ENCODE data around the gene ALAS1.
"Not testable (repeated sequence)": the region's sequence is repeated elsewhere in the genome, so short reads cannot be mapped to it uniquely, and the experiment has no call there.

Gene ALAS1

GRCh38 chr3:52176180-52176752, 21.7 kb upstream of the ALAS1 start:
- Histone ChIP-seq H3K9me3 (ENCODE audit: control insufficient read depth in 1 of 2, low read length in 2 of 2) (no peaks in the 10 kb centered on the region), H3K9ac (ENCODE audit: low read depth in 1 of 2, low read length in 2 of 2) (no peak overlapping the region), H3K27me3 (ENCODE audit: control insufficient read depth in 1 of 2, insufficient read depth in 2 of 2, low read length in 2 of 2) (no peaks in the 10 kb centered on the region), H3K27ac (ENCODE audit: low read depth, low read length) (no peak overlapping the region), H3K4me3 (ENCODE audit: low read depth in 1 of 2, low read length in 2 of 2) (no peak overlapping the region), H3K36me3 (ENCODE audit: control insufficient read depth in 1 of 2, insufficient read depth in 2 of 2, low read length in 2 of 2) (no peaks in the 10 kb centered on the region), H3K4me1 (ENCODE audit: control insufficient read depth in 1 of 2, insufficient read depth in 2 of 2, low read length in 2 of 2) (peaks cover 7 to 10% of the 10 kb centered on the region in 2 donors)

DNA sequence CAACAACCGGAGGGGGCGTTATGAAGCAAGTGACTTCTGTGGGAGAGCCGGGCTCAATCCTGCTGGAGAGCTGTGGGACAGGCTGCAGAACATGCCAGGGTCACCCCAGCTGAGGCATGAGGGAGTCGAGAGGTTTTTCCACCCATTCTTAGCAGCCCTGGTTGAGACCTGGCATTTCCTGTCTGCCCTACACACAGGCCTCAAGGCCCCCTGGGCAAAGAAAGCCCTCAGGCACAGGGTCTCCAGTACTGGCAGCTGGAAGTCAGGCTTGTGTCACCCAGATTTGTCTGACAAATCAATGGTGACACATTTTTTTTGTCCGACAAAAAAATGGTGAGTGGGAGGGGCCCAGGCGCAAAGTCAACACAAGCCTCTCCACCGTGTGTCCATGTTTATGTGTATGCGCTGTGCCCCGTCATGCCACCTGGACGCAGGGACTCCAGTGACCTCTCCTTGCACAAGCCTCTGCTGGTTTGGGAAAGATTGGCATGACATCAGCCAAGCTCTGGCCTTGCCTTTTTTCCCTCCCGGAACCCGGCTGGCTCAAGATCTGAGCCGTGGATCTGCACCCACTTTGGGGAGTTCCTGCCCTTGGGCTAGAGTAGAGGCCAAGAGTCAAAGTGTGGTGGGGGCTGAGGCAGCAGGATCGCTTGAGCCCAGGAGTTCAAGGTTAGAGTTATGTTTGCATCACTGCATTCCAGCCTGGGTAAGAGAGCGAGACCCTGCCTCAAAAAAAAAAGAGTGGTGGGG, 20.8 kb upstream of the ALAS1 start:
- no peak overlapping the region for H3K27ac ChIP-seq (ENCODE audit: low read depth, low read length)
- H3K4me1 ChIP-seq (ENCODE audit: control insufficient read depth in 1 of 2, insufficient read depth in 2 of 2, low read length in 2 of 2): peaks cover 6 to 7% of the 10 kb centered on the region in 2 donors
- H3K9ac ChIP-seq (ENCODE audit: low read depth in 1 of 2, low read length in 2 of 2): no peak overlapping the region
- H3K27me3 ChIP-seq (ENCODE audit: control insufficient read depth in 1 of 2, insufficient read depth in 2 of 2, low read length in 2 of 2): no peaks in the 10 kb centered on the region
- H3K36me3 ChIP-seq (ENCODE audit: control insufficient read depth in 1 of 2, insufficient read depth in 2 of 2, low read length in 2 of 2): no peaks in the 10 kb centered on the region
- no peaks in the 10 kb centered on the region for H3K9me3 ChIP-seq (ENCODE audit: control insufficient read depth in 1 of 2, low read length in 2 of 2)
- no peak overlapping the region for H3K4me3 ChIP-seq (ENCODE audit: low read depth in 1 of 2, low read length in 2 of 2)

GRCh38 chr3:52177701-52178042, 20.3 kb upstream of the ALAS1 start:
- no peaks in the 10 kb centered on the region for H3K27me3 ChIP-seq (ENCODE audit: control insufficient read depth in 1 of 2, insufficient read depth in 2 of 2, low read length in 2 of 2)
- no peak overlapping the region for H3K27ac ChIP-seq (ENCODE audit: low read depth, low read length)
- H3K9me3 ChIP-seq (ENCODE audit: control insufficient read depth in 1 of 2, low read length in 2 of 2): no peaks in the 10 kb centered on the region
- H3K36me3 ChIP-seq (ENCODE audit: control insufficient read depth in 1 of 2, insufficient read depth in 2 of 2, low read length in 2 of 2): no peaks in the 10 kb centered on the region
- H3K4me1 ChIP-seq (ENCODE audit: control insufficient read depth in 1 of 2, insufficient read depth in 2 of 2, low read length in 2 of 2): peaks cover 5 to 6% of the 10 kb centered on the region in 2 donors
- H3K4me3 ChIP-seq (ENCODE audit: low read depth in 1 of 2, low read length in 2 of 2): no peak overlapping the region
- H3K9ac ChIP-seq (ENCODE audit: low read depth in 1 of 2, low read length in 2 of 2): no peak overlapping the region

DNA sequence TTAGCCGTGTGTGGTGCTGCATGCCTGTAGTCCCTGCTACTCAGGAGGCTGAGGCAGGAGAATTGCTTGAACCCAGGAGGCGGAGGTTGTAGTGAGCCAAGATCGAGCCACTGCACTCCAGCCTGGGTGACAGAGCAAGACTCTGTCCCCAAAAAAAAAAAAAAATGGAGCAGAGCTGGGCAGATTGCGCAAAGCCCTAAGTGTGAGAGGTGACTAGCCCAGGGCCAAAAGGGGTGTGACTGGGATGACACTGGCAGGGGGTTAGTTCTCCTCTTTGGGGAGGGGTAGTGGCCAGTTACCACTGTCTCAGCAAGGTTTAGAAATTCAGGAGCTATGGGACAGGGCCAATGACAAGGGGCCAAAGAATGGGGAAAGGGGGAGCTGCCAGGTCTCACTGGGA, 19.8 kb upstream of the ALAS1 start:
- H3K27ac ChIP-seq (ENCODE audit: low read depth, low read length): not testable (repeated sequence)

DNA sequence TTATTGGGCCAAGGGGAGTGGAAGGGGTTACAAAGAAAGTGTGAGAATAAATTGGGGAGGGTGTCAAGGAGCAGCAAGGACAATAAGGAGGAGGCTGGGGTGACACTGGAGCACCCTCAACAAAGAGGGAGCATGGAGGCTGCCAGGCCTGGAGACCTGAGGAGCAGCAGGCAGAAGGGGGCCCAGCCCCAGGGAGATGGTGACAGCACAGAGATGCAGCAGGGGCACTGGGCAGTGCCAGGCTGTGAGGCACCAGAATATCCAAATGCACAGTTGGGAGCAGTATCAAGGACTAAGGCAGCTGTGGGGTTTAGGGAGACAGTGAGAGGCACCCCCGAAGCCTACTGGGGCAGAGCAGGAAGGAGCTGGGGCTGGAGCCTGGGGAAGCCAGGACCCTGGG, 19.4 kb upstream of the ALAS1 start:
- no peaks in the 10 kb centered on the region for H3K27me3 ChIP-seq (ENCODE audit: control insufficient read depth in 1 of 2, insufficient read depth in 2 of 2, low read length in 2 of 2)
- no peak overlapping the region for H3K4me3 ChIP-seq (ENCODE audit: low read depth in 1 of 2, low read length in 2 of 2)
- no peak overlapping the region for H3K27ac ChIP-seq (ENCODE audit: low read depth, low read length)
- H3K4me1 ChIP-seq (ENCODE audit: control insufficient read depth in 1 of 2, insufficient read depth in 2 of 2, low read length in 2 of 2): peaks cover 5 to 6% of the 10 kb centered on the region in 2 donors
- no peaks in the 10 kb centered on the region for H3K36me3 ChIP-seq (ENCODE audit: control insufficient read depth in 1 of 2, insufficient read depth in 2 of 2, low read length in 2 of 2)
- H3K9me3 ChIP-seq (ENCODE audit: control insufficient read depth in 1 of 2, low read length in 2 of 2): no peaks in the 10 kb centered on the region
- H3K9ac ChIP-seq (ENCODE audit: low read depth in 1 of 2, low read length in 2 of 2): no peak overlapping the region

More for the DNA sequence above, 19.8 kb upstream of the ALAS1 start:
- not testable (repeated sequence) for H3K4me3 ChIP-seq (ENCODE audit: low read depth in 1 of 2, low read length in 2 of 2); H3K9me3 ChIP-seq (ENCODE audit: control insufficient read depth in 1 of 2, low read length in 2 of 2); H3K4me1 ChIP-seq (ENCODE audit: control insufficient read depth in 1 of 2, insufficient read depth in 2 of 2, low read length in 2 of 2); H3K36me3 ChIP-seq (ENCODE audit: control insufficient read depth in 1 of 2, insufficient read depth in 2 of 2, low read length in 2 of 2); H3K9ac ChIP-seq (ENCODE audit: low read depth in 1 of 2, low read length in 2 of 2); H3K27me3 ChIP-seq (ENCODE audit: control insufficient read depth in 1 of 2, insufficient read depth in 2 of 2, low read length in 2 of 2)

GRCh38 chr3:52181543-52181942, 16.4 kb upstream of the ALAS1 start:
- Histone ChIP-seq H3K27ac (ENCODE audit: low read depth, low read length) (no peak overlapping the region), H3K36me3 (ENCODE audit: control insufficient read depth in 1 of 2, insufficient read depth in 2 of 2, low read length in 2 of 2) (no peaks in the 10 kb centered on the region), H3K27me3 (ENCODE audit: control insufficient read depth in 1 of 2, insufficient read depth in 2 of 2, low read length in 2 of 2) (no peaks in the 10 kb centered on the region), H3K4me3 (ENCODE audit: low read depth in 1 of 2, low read length in 2 of 2) (no peak overlapping the region), H3K9ac (ENCODE audit: low read depth in 1 of 2, low read length in 2 of 2) (no peak overlapping the region), H3K4me1 (ENCODE audit: control insufficient read depth in 1 of 2, insufficient read depth in 2 of 2, low read length in 2 of 2) (peaks cover 5 to 6% of the 10 kb centered on the region in 2 donors), H3K9me3 (ENCODE audit: control insufficient read depth in 1 of 2, low read length in 2 of 2) (no peaks in the 10 kb centered on the region)

DNA sequence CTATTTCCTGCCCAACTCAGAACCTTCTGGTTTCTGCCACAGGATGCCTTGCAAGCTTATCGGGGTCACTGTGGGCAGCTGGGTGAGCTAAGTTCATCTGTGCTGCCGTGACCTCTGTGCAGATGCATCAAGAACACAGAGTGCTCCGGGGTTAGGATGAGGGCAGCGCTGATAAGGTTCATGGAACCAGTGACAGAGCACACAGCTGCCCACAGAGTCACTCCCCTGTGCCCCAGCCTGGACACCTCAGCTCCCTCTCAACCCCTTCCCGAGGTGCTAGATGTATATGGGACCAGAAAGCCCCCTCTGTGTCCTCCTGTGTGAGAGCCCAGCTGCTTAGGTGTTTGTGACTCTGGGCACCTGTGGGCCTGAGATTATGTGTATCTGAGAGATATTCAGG, 15.8 kb upstream of the ALAS1 start:
- H3K36me3 ChIP-seq (ENCODE audit: control insufficient read depth in 1 of 2, insufficient read depth in 2 of 2, low read length in 2 of 2): no peaks in the 10 kb centered on the region
- no peaks in the 10 kb centered on the region for H3K9me3 ChIP-seq (ENCODE audit: control insufficient read depth in 1 of 2, low read length in 2 of 2)
- H3K4me3 ChIP-seq (ENCODE audit: low read depth in 1 of 2, low read length in 2 of 2): no peak overlapping the region
- H3K27ac ChIP-seq (ENCODE audit: low read depth, low read length): no peak overlapping the region
- H3K9ac ChIP-seq (ENCODE audit: low read depth in 1 of 2, low read length in 2 of 2): no peak overlapping the region
- peaks cover 5 to 6% of the 10 kb centered on the region in 2 donors for H3K4me1 ChIP-seq (ENCODE audit: control insufficient read depth in 1 of 2, insufficient read depth in 2 of 2, low read length in 2 of 2)
- no peaks in the 10 kb centered on the region for H3K27me3 ChIP-seq (ENCODE audit: control insufficient read depth in 1 of 2, insufficient read depth in 2 of 2, low read length in 2 of 2)

DNA sequence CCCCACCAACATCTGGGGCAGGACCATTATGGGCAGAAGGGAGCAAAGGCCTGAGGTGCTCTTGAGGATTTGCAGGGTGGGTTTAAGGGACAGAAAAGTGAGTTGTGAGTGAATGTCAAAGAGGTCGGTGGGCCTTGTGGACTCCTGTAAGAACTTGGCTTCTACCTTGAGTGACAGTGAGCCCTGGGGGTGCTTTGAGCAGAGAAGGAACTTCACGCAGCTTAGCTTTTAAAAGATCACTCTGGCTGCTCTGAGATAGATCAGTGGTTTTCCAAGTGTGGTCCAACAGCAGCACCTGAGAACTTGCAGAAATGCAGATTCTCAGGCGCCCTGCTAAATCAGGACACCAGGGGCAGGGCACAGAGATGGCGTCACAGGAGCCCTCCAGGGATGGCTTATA, 15.3 kb upstream of the ALAS1 start:
- H3K9ac ChIP-seq (ENCODE audit: low read depth in 1 of 2, low read length in 2 of 2): no peak overlapping the region
- no peaks in the 10 kb centered on the region for H3K9me3 ChIP-seq (ENCODE audit: control insufficient read depth in 1 of 2, low read length in 2 of 2)
- H3K27ac ChIP-seq (ENCODE audit: low read depth, low read length): no peak overlapping the region
- no peaks in the 10 kb centered on the region for H3K27me3 ChIP-seq (ENCODE audit: control insufficient read depth in 1 of 2, insufficient read depth in 2 of 2, low read length in 2 of 2)
- no peak overlapping the region for H3K4me3 ChIP-seq (ENCODE audit: low read depth in 1 of 2, low read length in 2 of 2)
- H3K36me3 ChIP-seq (ENCODE audit: control insufficient read depth in 1 of 2, insufficient read depth in 2 of 2, low read length in 2 of 2): no peaks in the 10 kb centered on the region
- H3K4me1 ChIP-seq (ENCODE audit: control insufficient read depth in 1 of 2, insufficient read depth in 2 of 2, low read length in 2 of 2): peaks cover 5 to 6% of the 10 kb centered on the region in 2 donors

GRCh38 chr3:52183786-52184445, 14.0 kb upstream of the ALAS1 start:
- no peaks in the 10 kb centered on the region for H3K36me3 ChIP-seq (ENCODE audit: control insufficient read depth in 1 of 2, insufficient read depth in 2 of 2, low read length in 2 of 2)
- peaks cover 6 to 11% of the 10 kb centered on the region in 2 donors for H3K4me1 ChIP-seq (ENCODE audit: control insufficient read depth in 1 of 2, insufficient read depth in 2 of 2, low read length in 2 of 2)
- no peak overlapping the region for H3K4me3 ChIP-seq (ENCODE audit: low read depth in 1 of 2, low read length in 2 of 2)
- no peak overlapping the region for H3K27ac ChIP-seq (ENCODE audit: low read depth, low read length)
- no peaks in the 10 kb centered on the region for H3K27me3 ChIP-seq (ENCODE audit: control insufficient read depth in 1 of 2, insufficient read depth in 2 of 2, low read length in 2 of 2)
- no peaks in the 10 kb centered on the region for H3K9me3 ChIP-seq (ENCODE audit: control insufficient read depth in 1 of 2, low read length in 2 of 2)
- H3K9ac ChIP-seq (ENCODE audit: low read depth in 1 of 2, low read length in 2 of 2): no peak overlapping the region

- Histone ChIP-seq H3K36me3 (ENCODE audit: control insufficient read depth in 1 of 2, insufficient read depth in 2 of 2, low read length in 2 of 2) (no peaks in the 10 kb centered on the region), H3K9me3 (ENCODE audit: control insufficient read depth in 1 of 2, low read length in 2 of 2) (no peaks in the 10 kb centered on the region), H3K4me3 (ENCODE audit: low read depth in 1 of 2, low read length in 2 of 2) (no peak overlapping the region), H3K27ac (ENCODE audit: low read depth, low read length) (no peak overlapping the region), H3K27me3 (ENCODE audit: control insufficient read depth in 1 of 2, insufficient read depth in 2 of 2, low read length in 2 of 2) (no peaks in the 10 kb centered on the region), H3K4me1 (ENCODE audit: control insufficient read depth in 1 of 2, insufficient read depth in 2 of 2, low read length in 2 of 2) (peaks cover 9 to 13% of the 10 kb centered on the region in 2 donors), H3K9ac (ENCODE audit: low read depth in 1 of 2, low read length in 2 of 2) (no peak overlapping the region)
Observed at GRCh38 chr3:52184690-52185089, 13.3 kb upstream of the ALAS1 start.

All from duodenal mucosa (tissue), 2 donors.